PC-9 (cell line): Measurements from ENCODE around the gene RGS19.

Experiments used
- CTCF ChIP-seq: fragments of 200-600 bp; sonication (generic); conservative IDR thresholded peaks from 2 replicates; pipeline ENCODE4 v1.6.1; 2017; ENCODE audit warnings: mixed run types, antibody characterized with exemption, mild to moderate bottlenecking, moderate library complexity
- EZH2 ChIP-seq: fragments of 200-600 bp; sonication (generic); IDR thresholded peaks from 2 replicates; pipeline ENCODE4 v1.8.0; 2017; ENCODE audit warnings: antibody characterized with exemption, low read depth

GRCh38 chr20:64100566-64100888 is 21.2 kb upstream of the RGS19 start:
- TF ChIP-seq CTCF, result no peak
- no peak for TF ChIP-seq EZH2
